ENCODE data around the gene PDXK. TPM values are rescaled to one million over a fixed set of nuclear protein-coding genes. Genes with fewer than 3 reads are reported as not detected.

Gene PDXK
- total and polyA plus RNA-seq, 2 of the 13 experiments (the other 11 are each of a cell fraction or from before 2014, with no cell fraction given), result 114 to 184 TPM

DNA sequence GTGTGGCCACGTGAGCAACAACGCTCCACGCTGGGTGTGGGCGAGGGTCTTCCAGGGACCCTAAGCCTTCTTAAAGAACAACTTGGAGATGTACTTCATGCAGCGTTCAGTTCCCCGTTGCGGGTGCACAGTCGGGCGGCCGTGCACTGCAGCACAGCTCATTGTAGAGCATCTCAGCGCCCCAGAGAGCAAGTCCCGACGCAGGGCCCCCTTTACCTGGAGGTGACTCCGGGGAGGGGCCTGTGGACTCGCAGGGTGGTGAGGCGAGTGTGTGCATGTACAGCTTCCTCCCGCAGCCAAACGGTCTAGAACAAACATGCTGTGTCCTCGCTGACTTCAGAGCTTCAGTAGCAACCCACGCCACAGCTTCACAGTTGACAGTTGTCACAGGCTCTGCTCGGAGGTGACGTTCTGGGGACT lies 89.9 kb downstream of the PDXK start:
- Histone ChIP-seq H3K9me3 (ENCODE audit: low read length) (no peaks in the 10 kb centered on the region), H3K27ac (ENCODE audit: extremely low read length, insufficient read depth, low read length) (no peak overlapping the region), H3K36me3 (replicated peaks in 1 of 2; ENCODE audit: control insufficient read depth in 1 of 2, insufficient read depth in 2 of 2, low read length in 2 of 2) (peaks cover 1 to 5% of the 10 kb centered on the region in 2 experiments; a peak in 3 of 5 replicates), H3K4me3 (replicated peaks in 1 of 3; ENCODE audit: insufficient read depth in 1 of 3, low read depth in 2 of 3, low read length in 3 of 3) (no peak overlapping the region), H2AFZ (ENCODE audit: low read length) (no peak overlapping the region), H3K27me3 (ENCODE audit: control insufficient read depth in 1 of 2, insufficient read depth in 2 of 2, low read length in 2 of 2) (peaks cover 0 to 2% of the 10 kb centered on the region in 2 experiments; a peak in 2 of 5 replicates), H3K79me2 (ENCODE audit: insufficient read depth, low read length) (no peaks in the 10 kb centered on the region), H3K9ac (ENCODE audit: insufficient read depth, low read depth, low read length) (no peak overlapping the region), H4K20me1 (ENCODE audit: insufficient read depth, low read length) (no peaks in the 10 kb centered on the region), H3K4me1 (ENCODE audit: insufficient read depth, low read length) (peaks cover 31% of the 10 kb centered on the region), H3K4me2 (ENCODE audit: low read depth, low read length) (no peak overlapping the region)
- BruUV-seq (replicated peaks), result no TSS peak
- ChIA-PET CTCF (ENCODE audit: low intra/inter-chr PET ratio, low total read pairs) (no interaction called here), POLR2A (no interaction called here)
- in situ Hi-C loops (cut with HindIII; ENCODE audit: extremely low pct_ligation_motif_present, low pct_unique_long_range_greater_than_20kb), result no loop called here
- 92% methylated on average over 16 of the region's 22 CpGs for WGBS (ENCODE audit: low lambda C conversion rate)
- intact Hi-C loops (cut with micrococcal nuclease; ENCODE audit: unreplicated experiment), result no loop called here
- TF ChIP-seq HDAC2 (CRISPR knock-in tag; IDR thresholded peaks at IDR 0.05) (no peak), ZNF333 (CRISPR knock-in tag; IDR thresholded peaks at IDR 0.05; ENCODE audit: borderline replicate concordance) (no peak), SAFB2 (CRISPR knock-in tag; IDR thresholded peaks at IDR 0.05; ENCODE audit: borderline replicate concordance, low read depth) (no peak), ZNF652 (CRISPR knock-in tag; IDR thresholded peaks at IDR 0.05; ENCODE audit: borderline replicate concordance, low read depth) (no peak)
- FAIRE-seq, result no peak
- DNase-seq (ENCODE audit: low spot score), result no peak
- no peak for ATAC-seq

DNA sequence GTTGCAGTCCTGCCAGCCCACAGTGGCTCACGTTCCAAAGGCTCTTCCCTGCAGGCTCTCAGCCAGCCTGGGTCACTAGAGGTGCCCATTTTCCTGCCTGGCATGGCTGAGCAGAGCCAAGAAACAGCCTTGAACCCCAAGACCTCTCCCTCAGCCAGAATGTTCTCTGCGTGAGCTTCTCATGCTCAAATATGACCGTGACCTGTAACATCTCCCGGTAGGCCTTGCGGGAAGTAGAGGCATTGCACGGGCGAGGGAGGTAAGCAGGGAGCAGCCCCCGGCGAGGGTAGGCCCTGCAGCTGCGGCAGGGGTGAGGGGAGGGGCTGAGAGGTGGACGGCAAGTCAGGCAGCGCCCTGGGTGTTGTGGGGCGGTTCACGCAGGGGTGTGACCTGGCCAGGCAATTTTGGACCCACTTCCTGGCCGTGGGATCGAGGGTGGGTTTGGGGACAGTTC lies 90.4 kb downstream of the PDXK start:
- CTCF ChIA-PET (ENCODE audit: low intra/inter-chr PET ratio, low total read pairs), result no interaction called here
- H3K9ac ChIP-seq (ENCODE audit: insufficient read depth, low read depth, low read length), result no peak overlapping the region

More for the DNA sequence above, 90.4 kb downstream of the PDXK start:
- H3K79me2 ChIP-seq (ENCODE audit: insufficient read depth, low read length), result no peaks in the 10 kb centered on the region
- in situ Hi-C loops (cut with HindIII; ENCODE audit: extremely low pct_ligation_motif_present, low pct_unique_long_range_greater_than_20kb), result no loop called here
- no peak for DNase-seq (ENCODE audit: low spot score)
- intact Hi-C loops (cut with micrococcal nuclease; ENCODE audit: unreplicated experiment), result no loop called here
- H3K9me3 ChIP-seq (ENCODE audit: low read length), result no peaks in the 10 kb centered on the region
- FAIRE-seq, result no peak
- peaks cover 1 to 4% of the 10 kb centered on the region in 2 experiments; a peak in 2 of 5 replicates for H3K36me3 ChIP-seq (replicated peaks in 1 of 2; ENCODE audit: control insufficient read depth in 1 of 2, insufficient read depth in 2 of 2, low read length in 2 of 2)
- no peak for ATAC-seq
- H3K4me2 ChIP-seq (ENCODE audit: low read depth, low read length), result no peak overlapping the region
- TF ChIP-seq NR2F1 (CRISPR knock-in tag; IDR thresholded peaks at IDR 0.05), result no peak
- TF ChIP-seq ARNTL (CRISPR knock-in tag; IDR thresholded peaks at IDR 0.05), result no peak
- TF ChIP-seq, protein P1, sequence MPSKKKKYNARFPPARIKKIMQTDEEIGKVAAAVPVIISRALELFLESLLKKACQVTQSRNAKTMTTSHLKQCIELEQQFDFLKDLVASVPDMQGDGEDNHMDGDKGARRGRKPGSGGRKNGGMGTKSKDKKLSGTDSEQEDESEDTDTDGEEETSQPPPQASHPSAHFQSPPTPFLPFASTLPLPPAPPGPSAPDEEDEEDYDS (CRISPR knock-in tag; IDR thresholded peaks at IDR 0.05), result no peak
- TF ChIP-seq ZNF720 (CRISPR knock-in tag; IDR thresholded peaks at IDR 0.05), result no peak
- no peak for TF ChIP-seq ZNF746 (CRISPR knock-in tag; IDR thresholded peaks at IDR 0.05)
- TF ChIP-seq ZNF432 (CRISPR knock-in tag; IDR thresholded peaks at IDR 0.05; ENCODE audit: borderline replicate concordance), result no peak
- no peak for TF ChIP-seq SIX4 (CRISPR knock-in tag; IDR thresholded peaks at IDR 0.05)
- TF ChIP-seq NR2F2 (IDR thresholded peaks at IDR 0.05; ENCODE audit: borderline replicate concordance, low read depth), result no peak
- TF ChIP-seq, protein P2, sequence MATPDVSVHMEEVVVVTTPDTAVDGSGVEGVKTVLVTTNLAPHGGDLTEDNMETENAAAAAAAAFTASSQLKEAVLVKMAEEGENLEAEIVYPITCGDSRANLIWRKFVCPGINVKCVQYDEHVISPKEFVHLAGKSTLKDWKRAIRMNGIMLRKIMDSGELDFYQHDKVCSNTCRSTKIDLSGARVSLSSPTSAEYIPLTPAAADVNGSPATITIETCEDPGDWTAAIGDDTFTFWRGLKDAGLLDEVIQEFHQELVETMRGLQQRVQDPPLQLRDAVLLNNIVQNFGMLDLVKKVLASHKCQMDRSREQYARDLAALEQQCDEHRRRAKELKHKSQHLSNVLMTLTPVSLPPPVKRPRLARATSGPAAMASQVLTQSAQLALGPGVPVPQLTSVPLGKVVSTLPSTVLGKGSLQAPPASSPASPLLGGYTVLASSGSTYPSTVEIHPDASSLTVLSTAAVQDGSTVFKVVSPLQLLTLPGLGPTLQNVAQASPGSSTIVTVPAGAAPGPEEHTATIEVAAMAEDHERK (CRISPR knock-in tag; IDR thresholded peaks at IDR 0.05; ENCODE audit: low read depth), result no peak
- no peak for TF ChIP-seq REXO4 (CRISPR knock-in tag; IDR thresholded peaks at IDR 0.05; ENCODE audit: borderline replicate concordance)
- TF ChIP-seq ZNF772 (CRISPR knock-in tag; IDR thresholded peaks at IDR 0.05), result no peak
- no peak for TF ChIP-seq AGO2 (optimal IDR thresholded peaks at IDR 0.05; ENCODE audit: low read depth, low read length)
- no peak for TF ChIP-seq MIER2 (CRISPR knock-in tag; IDR thresholded peaks at IDR 0.05)
- no peak for TF ChIP-seq ZNF644 (CRISPR knock-in tag; IDR thresholded peaks at IDR 0.05; ENCODE audit: low read depth)
- no peak for TF ChIP-seq HMG20B (CRISPR knock-in tag; conservative IDR thresholded peaks at IDR 0.05)
- H2AFZ ChIP-seq (ENCODE audit: low read length), result no peak overlapping the region
- H3K27ac ChIP-seq (ENCODE audit: extremely low read length, insufficient read depth, low read length), result no peak overlapping the region
- BruUV-seq (replicated peaks), result no TSS peak
- no peak overlapping the region for H3K4me3 ChIP-seq (replicated peaks in 1 of 3; ENCODE audit: insufficient read depth in 1 of 3, low read depth in 2 of 3, low read length in 3 of 3)
- peaks cover 0 to 2% of the 10 kb centered on the region in 2 experiments; a peak in 2 of 5 replicates for H3K27me3 ChIP-seq (ENCODE audit: control insufficient read depth in 1 of 2, insufficient read depth in 2 of 2, low read length in 2 of 2)
- 97% methylated on average over 16 of the region's 16 CpGs for WGBS (ENCODE audit: low lambda C conversion rate)
- POLR2A ChIA-PET, result no interaction called here
- H3K4me1 ChIP-seq (ENCODE audit: insufficient read depth, low read length), result peaks cover 34% of the 10 kb centered on the region
- no peaks in the 10 kb centered on the region for H4K20me1 ChIP-seq (ENCODE audit: insufficient read depth, low read length)

All from HepG2 (cell line).